Measurements from ENCODE around the gene ATOX1.

DNA sequence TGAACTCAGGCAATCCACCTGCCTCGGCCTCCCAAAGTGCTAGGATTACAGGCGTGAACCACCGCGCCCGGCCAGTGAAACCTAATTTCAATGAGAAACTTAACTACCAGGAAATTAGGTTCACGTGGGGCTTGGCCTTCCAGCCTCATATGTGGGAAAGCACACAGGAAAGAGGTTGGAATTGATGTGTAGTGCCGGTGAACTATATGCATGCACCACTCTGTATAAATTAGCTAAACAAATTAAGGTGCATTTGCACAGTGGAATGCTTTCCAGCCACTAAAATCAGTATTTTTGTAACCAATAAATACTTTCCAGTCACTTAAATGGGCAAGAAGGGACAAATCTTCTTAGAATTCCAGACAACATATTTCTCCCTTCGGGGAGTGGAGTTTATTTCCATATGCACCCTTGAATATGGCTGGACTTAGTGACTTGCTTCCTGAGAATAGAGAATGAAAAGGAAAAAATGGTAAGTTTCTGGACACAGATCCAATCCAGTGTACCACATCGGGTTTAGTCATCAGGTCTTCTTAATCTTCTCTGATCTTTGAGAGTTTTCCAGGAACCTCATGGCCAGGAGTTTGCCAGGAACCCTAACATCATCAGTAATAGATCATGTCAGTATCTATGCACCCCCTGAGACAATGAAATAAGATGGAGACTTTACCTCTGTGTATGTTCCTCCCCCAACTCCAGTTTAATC lies 24.9 kb downstream of the ATOX1 start:
- TF ChIP-seq CTCF (IDR thresholded peaks at IDR 0.05) (no peak), EZH2 (IDR thresholded peaks at IDR 0.05; ENCODE audit: borderline replicate concordance, insufficient read depth, low read depth, low read length, poor library complexity, severe bottlenecking) (no peak)

All from B cell (primary cell).